ENCODE results near the gene RALA. TPM values are rescaled to one million over a fixed set of nuclear protein-coding genes. Genes with fewer than 3 reads are reported as not detected.

Gene RALA
- total and polyA plus RNA-seq, 12 donors, result 15.4 to 58.6 (median 30.4) TPM

- intact Hi-C loops (cut with DNase I), result no loop called here
- H3K27me3 ChIP-seq, result no peaks in the 10 kb centered on the region
- peaks cover 24 to 55% of the 10 kb centered on the region in 2 donors for H3K4me1 ChIP-seq (replicated peaks in 1 of 2)
- H3K9me3 ChIP-seq (replicated peaks in 1 of 3), result no peaks in the 10 kb centered on the region
- peak overlapping the region in 2 of 5 donors; percentile 2 to 19 for H3K27ac ChIP-seq
- no peaks in the 10 kb centered on the region for H3K36me3 ChIP-seq (replicated peaks in 1 of 2)
- no peak overlapping the region for H3K4me3 ChIP-seq
- TF ChIP-seq CTCF (IDR thresholded peaks at IDR 0.05) (no peak), POLR2A (IDR thresholded peaks at IDR 0.05) (peak in 1 of 2 donors; percentile 22)
- DNase-seq, result peak in 6 of 7 donors; percentile 51 to 73 (median 67)
- WGBS, 4 donors, result 51 to 62% (median 57%) methylated on average over 4 of the region's 4 CpGs
Observed at GRCh38 chr7:39650676-39651075, 27.3 kb downstream of the RALA start.

GRCh38 chr7:39651265-39651664, 27.9 kb downstream of the RALA start:
- Histone ChIP-seq H3K4me1 (replicated peaks in 1 of 2) (peaks cover 20 to 49% of the 10 kb centered on the region in 2 donors), H3K4me3 (no peak overlapping the region), H3K36me3 (replicated peaks in 1 of 2) (no peaks in the 10 kb centered on the region), H3K9me3 (replicated peaks in 1 of 3) (no peaks in the 10 kb centered on the region), H3K27me3 (no peaks in the 10 kb centered on the region), H3K27ac (peak overlapping the region in 2 of 5 donors; percentile 2 to 19)
- 85 to 93% (median 91%) methylated on average over 3 of the region's 3 CpGs for WGBS, 4 donors
- no peak for DNase-seq
- intact Hi-C loops (cut with DNase I), result no loop called here
- TF ChIP-seq POLR2A (IDR thresholded peaks at IDR 0.05) (no peak), CTCF (IDR thresholded peaks at IDR 0.05) (no peak)

- TF ChIP-seq POLR2A (IDR thresholded peaks at IDR 0.05), result no peak
- no peak for TF ChIP-seq CTCF (IDR thresholded peaks at IDR 0.05)
- Histone ChIP-seq H3K4me3 (no peak overlapping the region), H3K27me3 (no peaks in the 10 kb centered on the region), H3K36me3 (replicated peaks in 1 of 2) (no peaks in the 10 kb centered on the region), H3K27ac (no peak overlapping the region), H3K4me1 (replicated peaks in 1 of 2) (peaks cover 21 to 28% of the 10 kb centered on the region in 2 donors), H3K9me3 (replicated peaks in 1 of 3) (no peaks in the 10 kb centered on the region)
- no peak for DNase-seq
- intact Hi-C loops (cut with DNase I), result no loop called here
- WGBS, 4 donors, result 73 to 83% (median 80%) methylated on average over 1 of the region's 1 CpG
Observed at GRCh38 chr7:39656415-39656814, 33.0 kb downstream of the RALA start.

- H3K9me3 ChIP-seq (replicated peaks in 1 of 3), result no peaks in the 10 kb centered on the region
- H3K36me3 ChIP-seq (replicated peaks in 1 of 2), result no peaks in the 10 kb centered on the region
- no peaks in the 10 kb centered on the region for H3K27me3 ChIP-seq
- WGBS, 4 donors, result 51 to 67% (median 56%) methylated on average over 5 of the region's 5 CpGs
- no peak for TF ChIP-seq POLR2A (IDR thresholded peaks at IDR 0.05)
- no peak for TF ChIP-seq CTCF (IDR thresholded peaks at IDR 0.05)
- H3K27ac ChIP-seq, result no peak overlapping the region
- intact Hi-C loops (cut with DNase I), result no loop called here
- DNase-seq, result no peak
- H3K4me1 ChIP-seq (replicated peaks in 1 of 2), result peaks cover 14 to 20% of the 10 kb centered on the region in 2 donors
- no peak overlapping the region for H3K4me3 ChIP-seq
Observed at GRCh38 chr7:39659356-39660013, 36.1 kb downstream of the RALA start.
